H9 (cell line): Measurements from ENCODE around the gene PTGER4. TPM values are rescaled to one million over a fixed set of nuclear protein-coding genes. Genes with fewer than 3 reads are reported as not detected.

Experiments
- DNase-seq: peaks from one replicate; pipeline ENCODE4 v3.0.0-alpha.2; 2017
- H2AFZ ChIP-seq: one replicate; pipeline ENCODE4 v1.6.1; 2013; ENCODE audit warnings: mild to moderate bottlenecking, low read length, control low read depth, moderate library complexity
- H2AK5ac ChIP-seq: 2 replicates; pipeline ENCODE4 v1.6.1; 2013; ENCODE audit warnings: low read length, control low read depth, mixed read lengths; ENCODE audit not compliant: insufficient read length
- H2BK120ac ChIP-seq: one replicate; pipeline ENCODE4 v1.6.1; 2013; ENCODE audit warnings: low read depth, mild to moderate bottlenecking, low read length, control low read depth, inconsistent platforms; ENCODE audit not compliant: poor library complexity, severe bottlenecking
- H2BK12ac ChIP-seq: 2 replicates; pipeline ENCODE4 v1.6.1; 2013; ENCODE audit warnings: low read length, control low read depth, mixed read lengths, low read depth; ENCODE audit not compliant: insufficient read length
- H2BK15ac ChIP-seq: 2 replicates; pipeline ENCODE4 v1.6.1; 2013; ENCODE audit warnings: low read depth, low read length, control low read depth
- H2BK20ac ChIP-seq: one replicate; pipeline ENCODE4 v1.6.1; 2013; ENCODE audit warnings: low read depth, mild to moderate bottlenecking, low read length, control low read depth, inconsistent platforms; ENCODE audit not compliant: poor library complexity, severe bottlenecking
- H2BK5ac ChIP-seq: 2 replicates; pipeline ENCODE4 v1.6.1; 2013; ENCODE audit warnings: low read length, control low read depth, mixed read lengths; ENCODE audit not compliant: insufficient read length
- H3K14ac ChIP-seq: 2 replicates; pipeline ENCODE4 v1.6.1; 2013; ENCODE audit warnings: low read length, control low read depth; ENCODE audit not compliant: insufficient read depth
- H3K18ac ChIP-seq: 2 replicates; pipeline ENCODE4 v1.6.1; 2013; ENCODE audit warnings: low read depth, mild to moderate bottlenecking, mixed read lengths, low read length, control low read depth; ENCODE audit not compliant: insufficient read length
- H3K23ac ChIP-seq: 2 replicates; pipeline ENCODE4 v1.6.1; 2013; ENCODE audit warnings: low read length, control low read depth, mixed read lengths, low read depth; ENCODE audit not compliant: insufficient read length
- H3K23me2 ChIP-seq: 2 replicates; pipeline ENCODE4 v1.6.1; 2013; ENCODE audit warnings: low read depth, mild to moderate bottlenecking, mixed read lengths, low read length, control low read depth; ENCODE audit not compliant: insufficient read length, poor library complexity, severe bottlenecking
- H3K27ac ChIP-seq: 2 replicates; pipeline ENCODE4 v1.5.1; 2013; ENCODE audit warnings: low read length, control low read depth, mixed read lengths, low read depth; ENCODE audit not compliant: insufficient read length
- H3K27me3 ChIP-seq: 2 replicates; pipeline ENCODE4 v1.6.1; 2013; ENCODE audit warnings: low read length, control low read depth, inconsistent platforms; ENCODE audit not compliant: insufficient read depth
- H3K4ac ChIP-seq: 2 replicates; pipeline ENCODE4 v1.6.1; 2013; ENCODE audit warnings: low read depth, mild to moderate bottlenecking, control low read depth, inconsistent platforms, low read length, moderate library complexity
- H3K4me1 ChIP-seq: 2 replicates; pipeline ENCODE4 v1.6.1; 2013; ENCODE audit warnings: low read length, control low read depth, inconsistent platforms; ENCODE audit not compliant: insufficient read depth
- H3K4me2 ChIP-seq: 2 replicates; pipeline ENCODE4 v1.6.1; 2013; ENCODE audit warnings: low read length, control low read depth, mixed read lengths; ENCODE audit not compliant: insufficient read length, insufficient read depth
- H3K56ac ChIP-seq: 2 replicates; pipeline ENCODE4 v1.6.1; 2013; ENCODE audit warnings: low read depth, mild to moderate bottlenecking, mixed read lengths, low read length, control low read depth; ENCODE audit not compliant: insufficient read length
- H3K79me1 ChIP-seq: 2 replicates; pipeline ENCODE4 v1.6.1; 2013; ENCODE audit warnings: low read depth, mild to moderate bottlenecking, moderate library complexity, low read length, control low read depth, inconsistent platforms; ENCODE audit not compliant: insufficient read depth, poor library complexity, severe bottlenecking
- H3K79me2 ChIP-seq: 2 replicates; pipeline ENCODE4 v1.6.1; 2013; ENCODE audit warnings: low read length, control low read depth, inconsistent platforms; ENCODE audit not compliant: insufficient read depth
- H3K9ac ChIP-seq: 2 replicates; pipeline ENCODE4 v1.6.1; 2013; ENCODE audit warnings: low read length, control low read depth, mixed read lengths; ENCODE audit not compliant: insufficient read length; ENCODE audit errors: extremely low read depth
- H3K9me3 ChIP-seq: one replicate; pipeline ENCODE4 v1.6.1; 2013; ENCODE audit warnings: low read depth, low read length, inconsistent platforms; ENCODE audit not compliant: control insufficient read depth
- H3T11ph ChIP-seq: one replicate; pipeline ENCODE4 v1.6.1; 2013; ENCODE audit warnings: mild to moderate bottlenecking, low read length, control low read depth, inconsistent platforms
- H4K20me1 ChIP-seq: one replicate; pipeline ENCODE4 v1.6.1; 2013; ENCODE audit not compliant: control insufficient read depth, insufficient read length, insufficient read depth
- H4K5ac ChIP-seq: 2 replicates; pipeline ENCODE4 v1.6.1; 2013; ENCODE audit warnings: low read depth, mild to moderate bottlenecking, mixed read lengths, low read length, control low read depth; ENCODE audit not compliant: insufficient read length
- H4K8ac ChIP-seq: replicated peaks from 2 replicates; pipeline ENCODE4 v1.6.1; 2013; ENCODE audit warnings: low read length, control low read depth, mixed read lengths, low read depth; ENCODE audit not compliant: insufficient read length
- H4K91ac ChIP-seq: 2 replicates; pipeline ENCODE4 v1.6.1; 2013; ENCODE audit warnings: low read depth, mild to moderate bottlenecking, moderate library complexity, mixed read lengths, low read length, control low read depth; ENCODE audit not compliant: insufficient read length
- H3K27ac Mint-ChIP-seq, 3 experiments: 2 replicates in 2 of 3; 3 replicates in 1 of 3; pipeline ENCODE4 v1.8.0; 2020 to 2021; ENCODE audit warnings: mixed read lengths in 3 of 3, mild to moderate bottlenecking in 1 of 3, moderate library complexity in 1 of 3
- H3K27me3 Mint-ChIP-seq: 2 replicates; pipeline ENCODE4 v1.8.0; 2021; ENCODE audit warnings: low read depth, mild to moderate bottlenecking, moderate library complexity, mixed read lengths
- H3K36me3 Mint-ChIP-seq, 3 experiments: 2 replicates in 2 of 3; 3 replicates in 1 of 3; pipeline ENCODE4 v1.8.0; 2020 to 2021; ENCODE audit warnings: low read depth in 3 of 3, mixed read lengths in 3 of 3; ENCODE audit not compliant: insufficient read depth in 1 of 3
- H3K4me1 Mint-ChIP-seq, 2 experiments: 2 replicates each; pipeline ENCODE4 v1.8.0; 2020; ENCODE audit warnings: mixed read lengths in 2 of 2
- H3K4me3 Mint-ChIP-seq, 2 experiments: 2 replicates in 1 of 2; 3 replicates in 1 of 2; pipeline ENCODE4 v1.8.0; 2020 to 2021; ENCODE audit warnings: mild to moderate bottlenecking in 2 of 2, mixed read lengths in 2 of 2, moderate library complexity in 1 of 2
- H3K9me3 Mint-ChIP-seq, 2 experiments: 2 replicates in 1 of 2; 3 replicates in 1 of 2; pipeline ENCODE4 v1.8.0; 2020; ENCODE audit warnings: mild to moderate bottlenecking in 2 of 2, mixed read lengths in 2 of 2, moderate library complexity in 1 of 2
- CTCF ChIP-seq: fragments of 200-600 bp; sonication (generic); conservative IDR thresholded peaks from 3 replicates; pipeline ENCODE4 v1.8.0; 2021; ENCODE audit warnings: antibody characterized with exemption, mild to moderate bottlenecking
- WGBS: extraction: QIAGEN DNeasy Blood & Tissue Kit; methylation state at CpG from one replicate; pipeline ENCODE4 v1.1.7; 2013; ENCODE audit warnings: missing lambda C conversion rate, low lambda C conversion rate, mixed read lengths; ENCODE audit not compliant: insufficient read length; ENCODE audit errors: extremely low coverage; 5-methylcytosine and 5-hydroxymethylcytosine counted together
- total RNA-seq: library from RNA; stranded (reverse); gene quantifications from 2 replicates; pipeline ENCODE4 v1.2.1, GENCODE V29; 2021

PTGER4 gene
- total RNA-seq, 1 experiment from 2014 or later = 0.35 TPM

GRCh38 chr5:40690267-40690666 lies 10.6 kb downstream of the PTGER4 start:
- Histone ChIP-seq H2BK15ac (no peak overlapping the region), H3K9me3 (no peaks in the 10 kb centered on the region), H3K79me1 (no peaks in the 10 kb centered on the region), H2BK12ac (no peak overlapping the region), H4K5ac (no peak overlapping the region), H2AK5ac (no peak overlapping the region), H2AFZ (no peak overlapping the region), H3K56ac (no peak overlapping the region), H3K79me2 (no peaks in the 10 kb centered on the region), H3K14ac (no peak overlapping the region), H3K18ac (no peak overlapping the region), H3K23me2 (no peaks in the 10 kb centered on the region), H3T11ph (no peak overlapping the region), H3K4me2 (no peak overlapping the region), H2BK120ac (no peak overlapping the region), H4K8ac (no peak overlapping the region), H3K27me3 (no peaks in the 10 kb centered on the region), H3K9ac (no peak overlapping the region), H3K23ac (no peak overlapping the region), H4K91ac (no peak overlapping the region), H3K4ac (no peak overlapping the region), H3K27ac (no peak overlapping the region), H2BK5ac (no peak overlapping the region), H3K4me1 (no peaks in the 10 kb centered on the region), H2BK20ac (no peak overlapping the region), H4K20me1 (no peaks in the 10 kb centered on the region)
- Mint-ChIP-seq H3K27ac (no peak overlapping the region), H3K9me3 (no peaks in the 10 kb centered on the region; a peak in 1 of 5 replicates), H3K4me3 (no peak overlapping the region), H3K27me3 (no peaks in the 10 kb centered on the region), H3K36me3 (0 out of 7 replicates have a peak, but pooled peaks cover 0 to 1% (median 0%) of the 10 kb centered on the region in 3 experiments), H3K4me1 (peaks cover 0 to 2% of the 10 kb centered on the region in 2 experiments; a peak in 2 of 4 replicates)
- DNase-seq = no peak
- no CpG with 5 or more reads among the region's 3 CpGs for WGBS
- TF ChIP-seq CTCF = no peak
